ENCODE results near the gene KDM1A.

DNA sequence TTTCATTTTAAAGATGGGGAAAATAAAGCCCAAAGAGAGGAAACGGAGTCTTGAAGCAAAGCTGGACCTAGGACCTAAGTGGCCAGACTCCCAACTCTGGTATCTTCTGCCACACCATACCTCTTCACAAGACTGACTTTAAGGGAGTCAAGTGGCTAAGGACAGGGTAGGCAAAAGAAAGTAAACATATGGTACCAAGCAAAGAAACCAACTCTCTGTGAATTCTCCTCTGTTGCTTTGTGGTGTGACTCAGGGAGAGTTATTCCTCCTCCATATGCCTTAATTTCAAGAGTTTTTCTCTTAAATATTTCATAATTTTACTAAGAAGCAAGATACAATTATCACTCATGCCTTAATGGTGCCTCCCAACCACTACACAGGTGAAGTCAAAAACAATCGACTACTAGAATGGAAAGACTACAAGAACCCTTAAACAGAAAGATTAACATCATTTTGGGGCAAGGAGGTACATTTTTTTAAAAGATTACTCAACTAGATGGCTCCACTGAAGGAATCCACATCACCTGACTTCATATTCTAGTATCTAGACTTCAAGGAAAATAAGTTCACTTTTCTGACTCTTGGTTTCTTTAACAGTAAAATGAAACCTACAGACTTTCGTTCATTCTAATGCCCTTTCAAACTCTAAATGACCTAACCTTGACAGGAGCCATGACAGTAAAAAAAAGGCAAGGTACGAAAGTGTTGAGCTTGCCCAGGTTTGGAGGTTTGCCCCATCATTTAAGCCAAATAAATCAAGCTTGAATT, 105.2 kb downstream of the KDM1A start:
- TF ChIP-seq FOXO4 (CRISPR knock-in tag; IDR thresholded peaks at IDR 0.05), result no peak
- TF ChIP-seq MAFK (IDR thresholded peaks at IDR 0.05; ENCODE audit: low read length), result no peak
- no peak for TF ChIP-seq SREBF2 (CRISPR knock-in tag; IDR thresholded peaks at IDR 0.05)
- TF ChIP-seq, protein P1, sequence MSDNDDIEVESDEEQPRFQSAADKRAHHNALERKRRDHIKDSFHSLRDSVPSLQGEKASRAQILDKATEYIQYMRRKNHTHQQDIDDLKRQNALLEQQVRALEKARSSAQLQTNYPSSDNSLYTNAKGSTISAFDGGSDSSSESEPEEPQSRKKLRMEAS (CRISPR knock-in tag; IDR thresholded peaks at IDR 0.05), result no peak
- no peak for TF ChIP-seq SRSF1 (IDR thresholded peaks at IDR 0.05; ENCODE audit: low read depth, low read length)
- TF ChIP-seq, protein P2, sequence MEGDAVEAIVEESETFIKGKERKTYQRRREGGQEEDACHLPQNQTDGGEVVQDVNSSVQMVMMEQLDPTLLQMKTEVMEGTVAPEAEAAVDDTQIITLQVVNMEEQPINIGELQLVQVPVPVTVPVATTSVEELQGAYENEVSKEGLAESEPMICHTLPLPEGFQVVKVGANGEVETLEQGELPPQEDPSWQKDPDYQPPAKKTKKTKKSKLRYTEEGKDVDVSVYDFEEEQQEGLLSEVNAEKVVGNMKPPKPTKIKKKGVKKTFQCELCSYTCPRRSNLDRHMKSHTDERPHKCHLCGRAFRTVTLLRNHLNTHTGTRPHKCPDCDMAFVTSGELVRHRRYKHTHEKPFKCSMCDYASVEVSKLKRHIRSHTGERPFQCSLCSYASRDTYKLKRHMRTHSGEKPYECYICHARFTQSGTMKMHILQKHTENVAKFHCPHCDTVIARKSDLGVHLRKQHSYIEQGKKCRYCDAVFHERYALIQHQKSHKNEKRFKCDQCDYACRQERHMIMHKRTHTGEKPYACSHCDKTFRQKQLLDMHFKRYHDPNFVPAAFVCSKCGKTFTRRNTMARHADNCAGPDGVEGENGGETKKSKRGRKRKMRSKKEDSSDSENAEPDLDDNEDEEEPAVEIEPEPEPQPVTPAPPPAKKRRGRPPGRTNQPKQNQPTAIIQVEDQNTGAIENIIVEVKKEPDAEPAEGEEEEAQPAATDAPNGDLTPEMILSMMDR (IDR thresholded peaks at IDR 0.05 in 2 of 3, conservative IDR thresholded peaks at IDR 0.05 in 1 of 3; ENCODE audit: insufficient read depth in 2 of 3, low read depth in 1 of 3, low read length in 3 of 3), result no peak
- TF ChIP-seq ZNF274 (IDR thresholded peaks at IDR 0.05; ENCODE audit: borderline replicate concordance, low read depth, low read length), result no peak

Measured in K562 (cell line).